Inferior parietal cortex (tissue), 1 donor: Measurements from ENCODE around the gene BTD.
A peak's percentile ranks its signal among the peaks of the same experiment; 100 is the strongest.
"Not testable (repeated sequence)": the region's sequence is repeated elsewhere in the genome, so short reads cannot be mapped to it uniquely, and the experiment has no call there.

Experiments
- DNase-seq: peaks from one replicate; pipeline ENCODE4 v3.0.0-alpha.2; 2016; ENCODE audit errors: extremely low spot score

The BTD gene

GRCh38 chr3:15604584-15604983 lies 3.0 kb downstream of the BTD start:
- not testable (repeated sequence) for DNase-seq

DNA sequence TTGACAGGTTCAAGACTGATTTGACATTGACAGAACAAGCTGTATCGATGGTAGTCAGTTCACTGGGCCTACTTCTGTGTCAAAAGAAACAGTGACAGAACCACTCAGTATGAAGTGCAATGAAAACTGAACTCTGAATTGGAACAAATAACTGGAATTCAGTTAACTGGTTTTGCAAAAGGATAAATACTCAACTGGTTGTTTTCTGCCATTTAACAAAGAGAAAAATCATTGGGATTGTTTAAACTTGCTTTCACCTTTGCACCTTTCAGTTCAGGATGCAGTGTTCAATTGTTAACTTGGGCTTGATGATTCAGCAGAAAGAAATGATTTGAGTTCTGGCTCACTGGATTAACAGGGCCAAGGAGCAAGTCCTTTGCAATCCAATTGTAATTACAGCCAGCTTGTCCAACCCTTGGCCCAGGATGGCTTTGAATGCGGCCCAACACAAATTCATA lies 4.9 kb downstream of the BTD start:
- DNase-seq, result no peak

- no peak for DNase-seq
Observed at GRCh38 chr3:15610082-15610759, 8.7 kb downstream of the BTD start.

GRCh38 chr3:15611018-15611417 lies 9.5 kb downstream of the BTD start:
- DNase-seq, result no peak

DNA sequence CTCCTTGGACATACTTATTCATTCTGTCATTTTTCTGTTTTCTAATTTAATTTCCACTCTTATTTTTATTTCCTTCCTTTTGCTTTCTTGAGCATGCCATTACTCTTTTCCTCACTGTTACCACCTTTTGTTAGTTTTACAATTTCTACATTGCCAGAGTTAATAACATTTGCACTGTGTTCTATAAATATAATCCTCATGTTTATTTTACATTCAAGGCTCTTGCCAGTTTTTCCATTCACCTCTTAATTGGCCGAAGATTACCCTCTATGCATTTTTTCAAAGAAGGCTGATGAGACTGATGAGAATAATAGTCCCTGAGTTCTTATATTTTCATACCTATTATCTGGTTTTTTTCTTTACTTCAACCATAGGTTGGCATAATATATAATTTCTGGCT lies 10.5 kb downstream of the BTD start:
- DNase-seq, result no peak

- DNase-seq, result no peak
Observed at GRCh38 chr3:15614958-15615357, 13.4 kb downstream of the BTD start.

GRCh38 chr3:15616053-15616452 lies 14.5 kb downstream of the BTD start:
- DNase-seq, result no peak

DNA sequence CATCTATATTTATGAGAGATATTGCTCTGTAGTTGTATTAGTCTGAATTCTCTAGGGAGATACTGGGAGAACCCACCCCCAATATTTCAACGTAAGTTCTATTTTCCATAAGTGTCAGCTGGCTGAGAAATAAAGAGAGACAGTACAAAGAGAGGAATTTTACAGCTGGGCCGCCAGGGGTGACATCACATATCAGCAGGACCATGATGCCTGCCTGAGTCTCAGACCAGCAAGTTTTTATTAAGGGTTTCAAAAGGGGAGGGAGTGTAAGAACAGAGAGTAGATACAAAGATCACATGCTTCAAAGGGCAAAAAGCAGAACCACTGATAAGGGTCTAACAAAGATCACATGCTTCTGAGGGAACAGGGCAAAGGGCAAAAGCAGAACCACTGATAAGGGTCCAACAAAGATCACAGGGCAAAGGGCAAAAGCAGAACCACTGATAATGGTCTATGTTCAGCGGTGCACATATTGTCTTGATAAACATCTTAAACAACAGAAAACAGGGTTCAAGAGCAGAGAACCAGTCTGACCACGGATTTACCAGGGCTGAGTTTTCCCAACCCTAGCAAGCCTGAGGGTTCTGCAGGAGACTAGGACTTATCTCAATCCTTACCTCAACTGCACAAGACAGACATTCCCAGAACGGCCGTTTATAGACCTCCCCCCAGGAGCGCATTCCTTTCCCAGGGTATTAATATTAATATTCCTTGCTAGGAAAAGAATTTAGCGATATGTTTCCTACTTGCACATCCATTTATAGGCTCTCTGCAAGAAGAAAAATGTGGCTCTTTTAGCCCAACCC lies 18.3 kb downstream of the BTD start:
- DNase-seq, result not testable (repeated sequence)

DNA sequence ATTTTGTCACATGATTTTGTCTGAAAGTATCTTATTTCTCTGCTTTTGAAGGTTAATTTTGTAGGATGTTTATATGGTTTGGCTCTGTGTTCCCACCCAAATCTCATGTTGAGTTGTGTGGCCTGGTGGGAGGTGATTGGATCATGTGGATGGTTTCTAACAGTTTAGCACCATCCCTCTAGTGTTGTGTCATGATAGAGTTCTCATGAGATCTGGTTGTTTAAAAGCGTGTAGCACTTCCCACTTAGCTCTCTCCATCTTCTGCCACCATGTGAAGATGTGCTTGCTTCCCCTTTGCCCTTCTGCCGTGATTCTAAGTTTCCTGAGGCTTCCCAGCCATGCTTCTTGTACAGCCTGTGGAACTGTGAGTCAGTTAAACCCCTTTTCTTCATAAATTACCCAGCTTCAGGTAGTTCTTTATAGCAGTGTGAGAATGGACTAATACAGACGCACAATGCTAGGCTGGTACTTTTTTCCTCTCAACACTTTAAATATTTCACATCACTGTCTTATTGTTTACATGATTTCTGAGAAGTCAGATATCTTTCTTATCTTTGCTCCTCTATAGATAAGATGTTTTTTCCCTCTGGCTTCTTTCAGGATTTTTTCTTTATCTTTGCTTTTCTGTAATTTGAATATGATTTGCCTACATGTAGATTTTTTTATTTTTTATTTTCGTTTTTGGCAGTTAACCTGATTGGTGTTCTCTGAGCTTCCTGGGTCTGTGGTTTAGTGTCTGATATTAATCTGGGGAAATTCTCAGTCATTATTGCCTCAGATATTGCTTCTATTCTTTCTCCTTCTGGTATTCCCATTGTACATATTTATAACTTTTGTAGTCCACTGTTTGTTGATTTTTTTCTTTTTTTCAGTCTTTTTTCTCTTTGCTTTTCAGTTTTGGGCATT lies 22.2 kb downstream of the BTD start:
- no peak for DNase-seq

GRCh38 chr3:15628967-15629366 lies 27.4 kb downstream of the BTD start:
- DNase-seq, result no peak

DNA sequence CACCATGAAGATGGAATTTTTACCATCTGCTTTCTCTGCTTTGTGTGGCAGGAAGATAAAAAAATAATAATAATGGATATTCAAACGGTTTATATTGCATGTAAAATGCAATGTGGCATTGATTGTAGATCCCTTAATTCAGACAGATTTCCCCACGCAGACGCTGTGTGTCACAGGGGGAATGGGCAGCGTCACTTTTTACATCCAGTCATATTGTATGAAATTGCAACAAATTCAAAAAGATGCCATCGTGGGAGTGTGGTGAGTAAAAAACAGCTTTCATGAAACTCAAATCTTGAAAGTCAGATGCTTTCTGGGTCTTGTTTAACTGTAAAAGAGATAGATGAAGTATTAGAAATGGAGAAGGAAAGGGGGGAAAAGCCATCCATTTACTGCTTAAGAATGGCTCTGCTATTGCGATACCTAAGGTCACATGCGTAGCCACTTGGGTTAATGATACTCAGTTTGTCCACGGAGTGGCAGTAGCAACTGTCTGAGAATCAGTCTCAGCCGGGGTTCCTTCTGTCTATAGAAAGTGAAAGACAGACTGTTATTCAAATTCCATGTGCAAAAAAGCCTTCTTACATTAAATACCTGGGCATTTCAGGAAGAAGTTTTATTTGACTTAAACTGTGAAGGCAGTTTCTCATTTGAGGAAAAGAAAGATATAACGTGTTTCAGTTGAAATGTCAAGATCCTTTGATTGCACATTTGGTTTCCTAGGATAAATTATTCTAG lies 28.5 kb downstream of the BTD start:
- DNase-seq, result peak; percentile 93

DNA sequence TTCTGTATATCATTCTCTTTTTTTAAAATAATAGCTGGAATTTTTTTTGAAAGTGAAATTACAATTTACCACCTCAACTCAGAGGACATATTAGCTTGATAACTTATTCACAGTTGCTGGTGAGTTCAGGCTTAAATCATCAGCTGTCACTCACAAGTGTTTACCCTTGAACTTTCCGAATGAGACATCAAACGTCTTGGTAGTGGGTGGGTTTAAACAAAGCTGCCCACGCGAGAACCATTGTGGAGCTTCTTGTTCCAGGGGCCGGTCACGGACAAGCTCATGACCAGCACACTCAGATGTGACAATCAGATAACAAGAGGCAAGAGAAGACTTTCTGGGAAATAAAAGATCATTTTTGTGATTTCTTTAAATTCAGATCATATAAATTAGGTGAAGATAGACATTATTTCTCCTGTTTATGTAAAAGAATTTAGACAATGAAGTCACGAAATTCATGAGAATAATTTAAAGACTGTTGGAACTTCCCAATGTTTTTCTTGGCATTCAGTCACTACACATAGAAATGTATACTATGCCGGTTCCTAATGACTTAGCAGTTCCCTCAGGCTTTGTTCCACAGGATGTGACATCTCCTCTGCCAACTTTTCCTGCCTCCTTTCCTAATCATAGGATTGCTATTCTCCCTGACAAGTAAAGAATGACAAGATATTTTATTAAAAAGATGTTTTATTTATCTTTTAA lies 29.3 kb downstream of the BTD start:
- DNase-seq, result peak; percentile 53

DNA sequence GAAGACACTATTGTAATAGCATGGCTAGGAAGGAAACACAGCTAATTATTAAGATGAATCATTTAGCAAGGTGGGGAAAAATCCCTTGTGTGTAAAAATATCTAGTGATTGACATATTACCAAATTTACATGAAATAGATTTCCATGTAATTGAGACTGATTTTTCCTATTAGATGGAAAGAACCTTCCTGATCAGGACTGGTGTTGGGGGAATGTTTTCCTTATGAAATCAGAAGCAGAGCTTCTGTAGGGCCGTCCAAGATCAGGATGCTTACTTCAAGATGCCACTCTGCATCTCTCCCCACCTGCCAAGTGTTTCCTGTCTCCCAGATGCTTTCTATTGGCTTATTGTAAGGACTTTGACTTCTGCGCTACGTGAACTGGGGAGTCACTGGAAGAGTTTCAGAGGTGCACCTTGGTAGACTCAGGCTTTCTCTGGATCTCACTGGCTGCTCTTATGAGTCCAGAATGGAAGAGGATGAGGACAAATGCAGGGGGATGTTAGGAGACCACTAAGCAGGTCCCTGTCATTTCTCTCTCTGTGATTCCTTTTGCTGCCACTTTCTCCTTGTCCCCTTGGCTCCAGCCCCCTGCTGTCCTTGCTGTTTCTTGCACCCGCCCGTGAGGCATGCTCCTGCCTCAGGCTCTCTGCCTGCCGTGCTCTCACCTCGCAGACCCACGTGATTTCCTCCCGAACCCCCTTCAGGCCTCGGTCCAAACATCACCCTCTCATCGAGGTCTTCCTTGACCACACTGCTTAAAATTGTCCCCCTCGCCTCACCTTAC lies 30.1 kb downstream of the BTD start:
- no peak for DNase-seq

- DNase-seq, result no peak
Observed at GRCh38 chr3:15632212-15632580, 30.7 kb downstream of the BTD start.

GRCh38 chr3:15633159-15633558 lies 31.6 kb downstream of the BTD start:
- DNase-seq, result no peak

DNA sequence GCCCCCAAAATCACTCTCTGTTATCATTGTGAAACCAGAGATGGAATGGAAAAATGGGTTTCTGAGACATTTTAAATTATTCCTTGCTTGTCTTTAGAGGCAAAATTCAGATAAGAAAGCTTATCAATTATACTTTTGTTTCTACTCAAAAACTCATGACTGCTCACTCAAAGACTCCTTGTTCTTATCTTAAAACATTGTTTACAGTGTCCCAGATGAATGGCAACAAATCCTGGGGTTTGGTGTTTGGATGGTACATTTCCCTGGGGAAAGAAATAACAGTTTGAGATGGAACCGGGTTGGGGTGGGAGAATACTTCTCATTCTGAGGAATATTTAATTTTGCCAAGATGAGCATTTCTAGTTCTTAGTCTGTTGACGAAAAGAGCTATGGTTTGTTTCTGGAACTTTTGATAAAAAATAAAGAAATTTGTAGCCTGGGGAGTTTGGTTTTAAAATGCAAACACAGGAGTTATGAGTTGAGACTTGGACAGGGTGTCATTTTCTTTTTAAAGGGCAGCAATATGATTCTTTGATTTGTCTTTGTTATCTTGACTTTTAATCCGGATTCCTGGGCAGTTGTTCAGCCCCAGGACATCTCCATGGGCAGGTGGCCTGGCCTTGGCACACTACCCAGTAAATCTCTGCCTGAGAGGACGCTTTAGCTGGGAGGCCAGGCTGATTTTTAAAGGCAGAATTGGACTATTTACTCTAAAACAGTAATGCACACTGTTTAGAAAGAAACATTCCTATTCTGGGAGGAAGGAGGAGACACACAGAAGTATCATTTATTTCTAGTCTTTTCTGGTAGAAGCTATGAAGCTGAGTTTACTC lies 32.4 kb downstream of the BTD start:
- DNase-seq, result peak; percentile 38

- DNase-seq, result peak; percentile 32
Observed at GRCh38 chr3:15634671-15635070, 33.1 kb downstream of the BTD start.

DNA sequence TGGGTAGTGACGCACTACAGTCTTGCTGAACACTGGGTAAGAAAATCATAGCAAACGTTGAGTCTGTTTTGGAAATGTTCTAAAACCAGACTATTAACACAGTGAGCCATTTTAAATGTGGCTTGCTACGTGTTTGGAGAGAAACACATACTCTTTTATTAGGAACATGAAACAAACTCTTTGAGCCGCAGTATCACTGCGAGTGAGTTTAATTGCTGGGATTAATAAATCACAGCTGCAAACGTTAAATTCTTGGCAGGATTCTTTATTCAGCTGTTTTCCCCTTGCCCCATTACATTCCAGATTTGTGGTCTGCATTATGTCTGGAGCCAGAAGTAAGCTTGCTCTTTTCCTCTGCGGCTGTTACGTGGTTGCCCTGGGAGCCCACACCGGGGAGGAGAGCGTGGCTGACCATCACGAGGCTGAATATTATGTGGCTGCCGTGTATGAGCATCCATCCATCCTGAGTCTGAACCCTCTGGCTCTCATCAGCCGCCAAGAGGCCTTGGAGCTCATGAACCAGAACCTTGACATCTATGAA lies 33.6 kb downstream of the BTD start:
- peak; percentile 55 for DNase-seq
